NCI-H2196 treated with DMSO at 0.1 percent for 48 hours (cell line): ENCODE results near the gene SLC2A6.

Experiments used
- DNase-seq: peaks from one replicate; lab custom pipeline; 2025; ENCODE audit not compliant: unreplicated experiment; lab: John Stamatoyannopoulos, UW

Gene SLC2A6

GRCh38 chr9:133516256-133516960 lies 37.5 kb upstream of the SLC2A6 start:
- DNase-seq = no peak

DNA sequence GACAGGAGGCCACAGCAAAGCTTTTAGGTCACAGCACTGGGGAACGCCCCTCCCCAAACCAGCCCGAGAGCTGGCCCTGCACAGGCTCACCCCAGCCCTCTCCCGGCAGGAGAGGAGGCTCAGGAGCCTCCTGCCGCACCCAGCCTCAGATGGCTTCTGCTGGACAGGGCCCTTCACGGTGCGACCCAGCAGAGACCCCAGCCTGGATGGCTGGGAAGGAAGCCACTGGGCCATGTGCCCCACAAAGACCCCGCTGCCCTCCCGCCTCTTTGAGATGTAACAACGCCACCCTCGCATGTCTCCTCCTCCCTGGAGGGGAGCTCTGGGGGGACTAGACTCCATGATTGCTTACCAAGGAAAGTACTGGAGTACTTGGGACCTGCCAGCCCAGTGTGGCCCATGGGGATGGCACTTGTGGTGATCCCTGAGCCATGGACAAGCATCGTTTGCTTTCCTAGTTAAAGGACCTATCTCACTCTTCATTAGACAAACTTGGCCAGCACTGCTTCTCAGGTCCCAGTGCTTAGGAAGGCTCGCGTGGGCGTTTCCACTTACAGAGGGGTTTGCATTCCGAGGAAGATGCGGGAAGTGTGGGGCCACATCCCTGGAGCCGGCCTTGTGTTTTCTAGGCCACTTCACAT lies 36.8 kb upstream of the SLC2A6 start:
- DNase-seq = no peak

DNA sequence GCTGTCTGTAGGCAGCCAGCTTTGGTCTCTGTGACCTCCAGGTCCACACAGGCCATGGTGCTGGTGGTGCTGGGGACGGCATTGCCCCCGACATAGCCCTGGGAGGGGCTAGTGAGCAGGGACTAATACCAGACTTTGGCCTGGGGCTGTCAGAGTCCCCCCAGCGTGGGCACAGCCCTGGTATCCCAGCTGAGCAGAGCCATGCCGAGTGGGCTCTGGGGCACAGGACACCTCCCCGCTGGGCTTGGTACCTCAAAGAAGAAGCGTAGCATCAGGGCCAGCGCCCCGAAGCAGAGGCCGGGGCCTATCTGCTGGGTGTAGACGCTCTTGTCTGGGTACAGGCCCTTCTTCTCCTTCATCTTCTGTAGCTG lies 36.3 kb upstream of the SLC2A6 start:
- DNase-seq = no peak

DNA sequence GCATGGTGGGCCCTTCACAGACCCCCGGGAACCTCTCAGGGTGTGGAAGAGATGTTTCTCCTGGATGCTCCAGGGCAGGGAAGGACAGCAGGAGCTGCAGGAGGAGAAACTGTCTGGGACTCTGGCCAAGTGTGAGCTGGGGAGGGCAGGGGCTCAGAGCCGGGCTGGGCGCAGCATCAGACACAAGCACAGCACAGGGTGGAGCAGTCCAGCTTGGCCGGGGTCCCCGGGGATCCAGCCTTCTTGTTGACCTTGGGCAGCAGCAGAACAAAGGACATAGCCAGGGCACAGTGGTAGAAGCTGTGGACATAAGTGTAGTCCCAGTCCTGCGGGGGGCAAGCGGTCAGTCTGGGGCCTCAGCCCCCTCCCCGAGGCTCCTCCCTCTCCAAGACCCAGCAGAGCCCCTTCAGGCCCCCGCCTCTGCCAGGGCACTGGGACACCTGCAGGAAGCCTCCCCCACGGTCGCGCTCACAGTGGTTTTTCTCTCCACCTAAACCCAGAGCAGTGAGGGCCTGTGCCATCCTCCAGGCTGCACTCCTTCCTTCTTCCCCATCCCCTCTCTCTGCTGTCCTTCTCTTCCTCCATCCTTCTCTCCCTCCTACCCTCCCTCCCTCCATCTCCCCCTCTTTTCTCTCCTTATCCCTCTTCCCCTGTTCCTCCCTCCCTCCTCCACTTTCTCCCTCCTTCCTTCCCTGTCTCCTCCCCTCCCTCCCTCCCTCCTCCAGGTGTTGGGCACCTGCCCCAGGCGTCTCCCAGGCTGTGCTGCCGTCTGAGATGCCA lies 35.8 kb upstream of the SLC2A6 start:
- DNase-seq = peak; percentile 53

GRCh38 chr9:133513214-133514100 lies 34.6 kb upstream of the SLC2A6 start:
- peak; percentile 22 for DNase-seq

GRCh38 chr9:133512253-133513213 lies 33.6 kb upstream of the SLC2A6 start:
- DNase-seq = no peak

DNA sequence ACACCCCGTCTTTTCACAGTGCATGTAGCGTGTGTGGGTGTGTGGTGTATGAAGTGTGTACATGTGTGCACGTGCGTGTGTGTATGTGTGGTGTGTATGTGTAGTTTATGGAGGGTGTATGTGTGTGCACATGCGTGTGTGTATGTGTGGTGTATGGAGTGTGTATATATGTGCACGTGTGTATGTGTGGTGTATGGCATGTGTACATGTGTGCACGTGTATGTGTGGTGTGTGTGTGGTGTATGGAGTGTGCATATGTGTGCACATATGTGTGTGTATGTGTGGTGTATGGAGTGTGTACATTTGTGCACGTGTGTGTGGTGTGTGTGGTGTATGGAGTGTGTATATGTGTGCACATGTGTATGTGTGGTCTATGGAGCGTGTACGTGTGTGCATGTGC lies 32.7 kb upstream of the SLC2A6 start:
- no peak for DNase-seq

DNA sequence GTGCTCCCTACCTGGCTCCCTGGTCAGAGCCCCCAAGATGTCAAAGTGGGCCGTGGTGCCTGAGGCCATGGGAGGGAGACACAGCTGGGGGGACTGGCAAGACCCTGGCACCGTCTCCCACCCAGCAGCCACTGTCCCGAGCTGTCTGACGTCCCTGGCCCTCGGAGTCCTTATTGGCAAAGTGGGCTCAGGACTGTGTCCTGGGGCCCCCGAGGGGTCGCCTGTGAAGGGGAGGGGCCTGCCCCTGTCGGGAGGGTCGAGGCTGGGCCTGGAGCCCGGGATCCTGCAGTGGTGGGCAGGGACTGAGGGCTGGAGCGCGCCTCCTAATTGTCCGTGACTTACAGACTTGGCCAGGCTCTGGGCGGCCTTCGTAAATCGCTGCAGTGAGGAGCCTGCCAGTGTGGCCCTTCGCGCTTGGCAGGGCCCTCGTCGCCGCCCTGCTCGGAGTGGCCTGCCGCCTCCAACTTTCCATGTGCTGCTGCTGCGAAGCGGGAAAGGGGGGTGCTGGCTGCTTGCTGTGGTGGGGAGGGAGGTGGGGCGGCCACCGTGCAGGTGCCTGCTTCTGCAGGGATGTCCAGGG lies 32.1 kb upstream of the SLC2A6 start:
- DNase-seq = no peak

GRCh38 chr9:133509179-133510083 lies 30.5 kb upstream of the SLC2A6 start:
- DNase-seq = peak; percentile 92

DNA sequence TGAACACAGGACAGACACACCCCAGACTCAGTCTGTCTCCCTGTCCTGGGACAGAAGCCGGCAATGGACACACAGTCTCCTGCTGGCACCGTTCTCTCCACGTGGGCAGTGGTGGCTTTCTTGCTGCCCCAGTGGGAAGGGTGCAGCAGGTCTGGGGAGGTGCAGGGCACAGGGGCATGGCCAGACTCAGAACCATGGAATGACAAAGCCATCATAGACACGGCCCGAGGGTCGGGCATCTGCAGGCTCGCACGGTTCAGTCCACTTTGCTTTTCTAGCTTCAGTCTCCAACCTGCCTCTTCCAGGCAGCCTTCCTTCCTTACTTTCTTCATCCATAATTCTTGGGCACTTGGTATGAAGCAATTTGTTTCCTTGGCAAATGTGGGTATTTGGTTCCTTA lies 29.1 kb upstream of the SLC2A6 start:
- no peak for DNase-seq

DNA sequence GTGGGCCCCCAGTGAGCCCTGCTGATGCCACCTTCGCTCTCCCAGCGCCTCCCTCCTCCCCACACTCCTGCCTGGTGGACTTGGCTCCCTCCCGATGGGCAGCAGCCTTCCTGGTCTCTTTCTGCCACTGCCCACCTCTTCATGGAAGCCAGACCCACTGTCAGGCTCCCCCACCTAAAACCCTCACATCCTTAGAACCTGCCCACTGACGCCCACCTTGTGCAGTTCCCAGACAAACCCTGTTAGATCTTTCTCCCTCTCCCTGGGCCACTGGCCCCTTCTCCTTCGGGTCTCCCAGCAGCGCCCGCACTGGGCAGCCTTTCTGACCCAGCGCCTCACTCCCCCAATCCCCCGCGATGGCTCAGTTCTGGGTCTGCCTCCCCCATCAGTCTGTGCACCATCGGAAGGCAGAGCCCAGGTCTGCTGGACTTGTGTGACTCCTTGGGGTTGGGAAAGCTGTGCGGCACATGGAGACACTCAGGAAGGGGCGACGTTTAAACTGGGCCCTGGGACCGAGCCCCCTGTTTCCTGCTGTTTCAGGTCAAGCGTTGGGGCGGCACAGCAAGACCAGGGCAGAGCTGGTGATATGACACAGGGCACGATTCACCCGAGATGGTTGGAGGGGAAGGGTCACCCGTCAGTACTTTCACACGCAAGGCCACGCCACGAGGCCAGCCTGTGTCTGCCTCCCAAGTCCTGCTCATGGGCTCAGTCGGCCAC lies 28.5 kb upstream of the SLC2A6 start:
- no peak for DNase-seq

GRCh38 chr9:133506653-133507038 lies 27.7 kb upstream of the SLC2A6 start:
- no peak for DNase-seq

DNA sequence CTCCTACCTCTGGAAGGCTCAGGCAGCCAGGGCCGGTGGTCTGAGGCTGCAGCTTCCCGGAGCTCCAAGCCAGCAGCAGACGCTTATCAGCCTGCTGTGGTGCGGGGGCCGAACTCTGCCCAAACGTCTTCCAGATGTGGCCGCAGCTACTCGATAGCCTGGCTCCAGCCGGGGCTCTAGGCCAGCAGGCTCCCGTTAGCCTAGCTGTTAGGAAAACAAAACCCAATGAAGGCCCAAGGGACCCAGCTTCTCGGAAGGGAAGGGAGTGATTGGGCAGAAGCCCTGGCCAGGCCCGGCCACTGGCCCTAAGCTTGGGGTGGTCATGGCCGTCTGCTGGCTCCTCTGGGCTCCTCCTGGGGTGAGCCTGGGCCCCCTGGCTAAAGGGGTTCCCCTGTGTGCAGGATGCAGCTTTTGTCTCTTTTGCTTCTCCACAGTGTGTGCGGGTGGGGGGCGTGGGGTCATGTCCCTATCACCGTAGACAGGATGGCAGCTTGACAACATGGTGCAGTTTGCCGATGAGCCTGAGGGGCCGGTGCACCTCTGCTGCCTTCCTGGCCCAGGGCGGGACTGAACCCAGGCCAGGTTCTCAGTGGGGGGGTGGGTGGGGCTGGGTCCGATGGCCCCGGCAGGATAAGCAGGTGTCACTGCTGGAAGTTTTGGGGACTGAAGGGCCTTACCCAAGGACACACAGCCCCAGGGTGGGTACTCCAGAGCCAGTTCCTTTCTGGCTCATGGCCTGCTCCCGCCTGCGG lies 27.2 kb upstream of the SLC2A6 start:
- DNase-seq = no peak

- DNase-seq = no peak
These were observed 26.4 kb upstream of the SLC2A6 start for GRCh38 chr9:133505186-133505830.

DNA sequence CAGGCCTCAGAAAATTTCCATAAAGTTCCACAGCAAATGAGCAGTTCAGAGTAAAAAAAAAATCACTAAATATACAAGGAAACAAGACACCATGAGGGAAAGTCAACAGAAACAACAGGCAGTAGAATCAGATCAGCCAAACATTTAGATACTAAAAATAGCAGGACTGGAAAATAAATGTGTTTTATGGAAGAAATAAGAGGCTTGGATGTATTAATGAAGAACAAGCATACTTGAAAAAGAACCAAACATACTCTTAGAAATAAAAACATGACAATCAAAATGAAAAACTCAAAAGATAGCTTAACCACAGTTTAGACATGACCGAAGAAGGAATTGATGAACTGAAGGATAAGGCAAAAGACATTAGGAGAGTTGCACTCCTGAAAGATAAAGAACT lies 23.2 kb upstream of the SLC2A6 start:
- DNase-seq = no peak

GRCh38 chr9:133499892-133500270 lies 21.0 kb upstream of the SLC2A6 start:
- no peak for DNase-seq
